HG02759 (cell line): ENCODE results near the gene TRRAP.

ENCODE experiments used
- ATAC-seq: cut with Tn5 transposase; IDR thresholded peaks from one replicate; pipeline ENCODE4 v1.9.1; 2021; ENCODE audit warnings: mild to moderate bottlenecking, moderate library complexity; ENCODE audit not compliant: unreplicated experiment

The TRRAP gene

GRCh38 chr7:98984126-98984525 lies 105.8 kb downstream of the TRRAP start:
- ATAC-seq, result no peak

- no peak for ATAC-seq
These were observed 107.1 kb downstream of the TRRAP start for GRCh38 chr7:98985406-98985805.

- ATAC-seq, result no peak
These were observed 107.6 kb downstream of the TRRAP start for GRCh38 chr7:98985945-98986344.

GRCh38 chr7:98988641-98989040 lies 110.3 kb downstream of the TRRAP start:
- no peak for ATAC-seq

GRCh38 chr7:98990356-98990755 lies 112.0 kb downstream of the TRRAP start:
- ATAC-seq, result no peak

- no peak for ATAC-seq
These were observed 112.8 kb downstream of the TRRAP start for GRCh38 chr7:98991141-98991540.

- ATAC-seq, result no peak
These were observed 113.7 kb downstream of the TRRAP start for GRCh38 chr7:98992076-98992475.

GRCh38 chr7:98993024-98993897 lies 114.9 kb downstream of the TRRAP start:
- ATAC-seq, result no peak

- ATAC-seq, result no peak
These were observed 116.0 kb downstream of the TRRAP start for GRCh38 chr7:98994046-98994944.

GRCh38 chr7:98995111-98995510 lies 116.8 kb downstream of the TRRAP start:
- no peak for ATAC-seq

- no peak for ATAC-seq
These were observed 117.3 kb downstream of the TRRAP start for GRCh38 chr7:98995523-98996149.

- peak; percentile 78 for ATAC-seq
These were observed 117.8 kb downstream of the TRRAP start for GRCh38 chr7:98996150-98996552.

GRCh38 chr7:98997846-98998245 lies 119.5 kb downstream of the TRRAP start:
- ATAC-seq, result no peak

- no peak for ATAC-seq
These were observed 120.7 kb downstream of the TRRAP start for GRCh38 chr7:98998821-98999725.

- no peak for ATAC-seq
These were observed 122.0 kb downstream of the TRRAP start for GRCh38 chr7:99000196-99000903.

- no peak for ATAC-seq
These were observed 122.7 kb downstream of the TRRAP start for GRCh38 chr7:99000904-99001465.

GRCh38 chr7:99001482-99002147 lies 123.3 kb downstream of the TRRAP start:
- ATAC-seq, result no peak

- no peak for ATAC-seq
These were observed 124.0 kb downstream of the TRRAP start for GRCh38 chr7:99002148-99002826.
